DMS79 (cell line): ENCODE measurements around the gene LRP1.

Experiments
- DNase-seq: peaks from one replicate; lab custom pipeline; 2025; lab: John Stamatoyannopoulos, UW

The LRP1 gene

GRCh38 chr12:57223191-57224165 lies 95.2 kb downstream of the LRP1 start:
- no peak for DNase-seq

- no peak for DNase-seq
These were observed 96.1 kb downstream of the LRP1 start for GRCh38 chr12:57224278-57224972.

GRCh38 chr12:57224973-57225679 lies 96.8 kb downstream of the LRP1 start:
- peak; percentile 20 for DNase-seq

GRCh38 chr12:57225680-57226210 lies 97.5 kb downstream of the LRP1 start:
- DNase-seq, result no peak

- DNase-seq, result no peak
These were observed 98.5 kb downstream of the LRP1 start for GRCh38 chr12:57226588-57227314.

- DNase-seq, result no peak
These were observed 99.2 kb downstream of the LRP1 start for GRCh38 chr12:57227315-57228115.

GRCh38 chr12:57229046-57229633 lies 100.9 kb downstream of the LRP1 start:
- no peak for DNase-seq

- peak; percentile 69 for DNase-seq
These were observed 101.5 kb downstream of the LRP1 start, which contains the start of gene SHMT2 for GRCh38 chr12:57229634-57230380. Gene SHMT2, plus strand, starts transcription at chr12:57229711. Its CDS starts 68 bp downstream, at chr12:57229779.

- no peak for DNase-seq
These were observed 102.3 kb downstream of the LRP1 start for GRCh38 chr12:57230381-57231155.

- no peak for DNase-seq
These were observed 103.2 kb downstream of the LRP1 start for GRCh38 chr12:57231276-57232021.

- DNase-seq, result no peak
These were observed 104.0 kb downstream of the LRP1 start for GRCh38 chr12:57232156-57232756.

- no peak for DNase-seq
These were observed 105.3 kb downstream of the LRP1 start for GRCh38 chr12:57233357-57234232.

GRCh38 chr12:57234233-57234570 lies 105.9 kb downstream of the LRP1 start:
- no peak for DNase-seq

- DNase-seq, result no peak
These were observed 106.3 kb downstream of the LRP1 start for GRCh38 chr12:57234571-57235016.

GRCh38 chr12:57235017-57235727 lies 106.9 kb downstream of the LRP1 start:
- DNase-seq, result no peak

GRCh38 chr12:57235728-57236131 lies 107.4 kb downstream of the LRP1 start:
- no peak for DNase-seq
